Fibroblast of lung (primary cell): ENCODE results near the gene GAS7.

ENCODE experiments used
- EZH2 ChIP-seq: IDR thresholded peaks from 2 replicates; pipeline ENCODE4 v1.5.1; 2012; ENCODE audit warnings: low read length, control low read depth, mild to moderate bottlenecking; ENCODE audit errors: missing control alignments
- TF ChIP-seq, protein P1 (sequence below), 2 donors: IDR thresholded peaks in 1 of 2; conservative IDR thresholded peaks in 1 of 2; 1 replicate in 1 of 2; 2 replicates in 1 of 2; pipeline ENCODE4 v1.5.1; 2011 to 2012; ENCODE audit warnings: low read length in 2 of 2, control low read depth in 1 of 2, inconsistent platforms in 1 of 2, low read depth in 1 of 2, mild to moderate bottlenecking in 1 of 2

DNA sequence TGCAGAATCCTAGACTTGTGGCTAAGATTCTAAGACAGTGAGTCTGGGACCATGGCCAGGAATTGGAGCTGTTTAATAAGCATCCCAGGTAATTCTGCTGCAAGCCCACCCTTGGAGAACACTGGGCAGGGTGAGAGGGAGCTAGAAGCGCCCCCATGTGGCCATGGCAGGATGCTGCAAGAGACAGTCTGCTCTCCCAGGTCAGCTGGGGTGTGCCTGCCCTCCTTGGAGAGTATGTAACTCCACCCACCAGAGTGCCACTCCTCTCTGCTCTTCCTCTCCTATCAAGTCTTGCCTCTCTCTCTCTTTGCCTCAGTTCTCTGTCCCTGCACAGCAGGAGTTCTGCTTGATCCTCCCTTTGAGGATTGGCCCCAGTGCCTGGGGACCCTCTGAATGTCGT is 308.3 kb downstream of the GAS7 start:
- TF ChIP-seq, protein P1, sequence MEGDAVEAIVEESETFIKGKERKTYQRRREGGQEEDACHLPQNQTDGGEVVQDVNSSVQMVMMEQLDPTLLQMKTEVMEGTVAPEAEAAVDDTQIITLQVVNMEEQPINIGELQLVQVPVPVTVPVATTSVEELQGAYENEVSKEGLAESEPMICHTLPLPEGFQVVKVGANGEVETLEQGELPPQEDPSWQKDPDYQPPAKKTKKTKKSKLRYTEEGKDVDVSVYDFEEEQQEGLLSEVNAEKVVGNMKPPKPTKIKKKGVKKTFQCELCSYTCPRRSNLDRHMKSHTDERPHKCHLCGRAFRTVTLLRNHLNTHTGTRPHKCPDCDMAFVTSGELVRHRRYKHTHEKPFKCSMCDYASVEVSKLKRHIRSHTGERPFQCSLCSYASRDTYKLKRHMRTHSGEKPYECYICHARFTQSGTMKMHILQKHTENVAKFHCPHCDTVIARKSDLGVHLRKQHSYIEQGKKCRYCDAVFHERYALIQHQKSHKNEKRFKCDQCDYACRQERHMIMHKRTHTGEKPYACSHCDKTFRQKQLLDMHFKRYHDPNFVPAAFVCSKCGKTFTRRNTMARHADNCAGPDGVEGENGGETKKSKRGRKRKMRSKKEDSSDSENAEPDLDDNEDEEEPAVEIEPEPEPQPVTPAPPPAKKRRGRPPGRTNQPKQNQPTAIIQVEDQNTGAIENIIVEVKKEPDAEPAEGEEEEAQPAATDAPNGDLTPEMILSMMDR (conservative IDR thresholded peaks at IDR 0.05 in 1 of 2, IDR thresholded peaks at IDR 0.05 in 1 of 2; ENCODE audit: low read depth in 1 of 2, low read length in 2 of 2): peak in 1 of 2 donors; percentile 72
- no peak for TF ChIP-seq EZH2
